Sigmoid colon (tissue), 7 donors: ENCODE measurements around the gene KCNIP4. TPM values are rescaled to one million over a fixed set of nuclear protein-coding genes. Genes with fewer than 3 reads are reported as not detected.

ENCODE experiments used
- DNase-seq: peaks from one replicate; pipeline ENCODE4 v3.0.0-alpha.2; 2019
- H3K27ac ChIP-seq, 4 donors: fragments of 200-600 bp; sonication (generic); one replicate each; pipeline ENCODE4 v1.5.1; 2016 to 2019; ENCODE audit warnings: mild to moderate bottlenecking in 1 of 4
- H3K27me3 ChIP-seq, 3 donors: fragments of 200-600 bp; sonication (generic); one replicate each; pipeline ENCODE4 v1.5.1; 2019; ENCODE audit warnings: mild to moderate bottlenecking in 1 of 3
- H3K36me3 ChIP-seq, 4 donors: fragments of 200-600 bp; sonication (generic); one replicate each; pipeline ENCODE4 v1.5.1; 2016 to 2019
- H3K4me1 ChIP-seq, 4 donors: fragments of 200-600 bp; sonication (generic); one replicate each; pipeline ENCODE4 v1.5.1; 2017 to 2019
- H3K4me3 ChIP-seq, 4 donors: fragments of 200-600 bp; sonication (generic); one replicate each; pipeline ENCODE4 v1.5.1; 2017 to 2019; ENCODE audit warnings: mild to moderate bottlenecking in 2 of 4, moderate library complexity in 1 of 4
- H3K9me3 ChIP-seq, 4 donors: fragments of 200-600 bp in 3 of 4; sonication (generic) in 3 of 4; one replicate each; pipeline versions ENCODE4 v1.5.1 to v1.6.1; 2013 to 2019
- EP300 ChIP-seq, 4 donors: sonication (generic); formaldehyde crosslinking; IDR thresholded peaks; one replicate each; pipeline ENCODE4 v1.6.1; 2017; ENCODE audit warnings: antibody characterized with exemption in 4 of 4
- POLR2A ChIP-seq, 2 donors: fragments of 450-650 bp; IDR thresholded peaks; one replicate each; pipeline ENCODE4 v1.6.1; 2016; ENCODE audit warnings: antibody characterized with exemption in 2 of 2, mild to moderate bottlenecking in 2 of 2, moderate library complexity in 2 of 2
- POLR2AphosphoS5 ChIP-seq, 4 donors: sonication (generic); formaldehyde crosslinking; IDR thresholded peaks; one replicate each; pipeline ENCODE4 v1.6.1; 2017; ENCODE audit warnings: antibody characterized with exemption in 4 of 4
- WGBS, 2 donors: extraction: QIAGEN DNeasy Blood & Tissue Kit; methylation state at CpG; one replicate each; pipeline ENCODE4 v1.1.7; 2013; 5-methylcytosine and 5-hydroxymethylcytosine counted together
- intact Hi-C: fragments of 100-400 bp; cut with DNase I; formaldehyde crosslinking; loops from one replicate; pipeline ENCODE4 v1.15.1; 2023
- polyA plus RNA-seq, 3 donors: library from polyadenylated mRNA; stranded (reverse); fragments of 200-250 nt; gene quantifications; one replicate each; pipeline ENCODE4 v1.2.3, GENCODE V29; 2013
- total RNA-seq, 4 donors: library from RNA; depleted of rRNA; stranded (reverse); fragments of >200 nt; gene quantifications; one replicate each; pipeline ENCODE4 v1.1.0, GENCODE V29; 2016
- TF ChIP-seq, protein P1 (sequence below), 4 experiments: fragments of 450-650 bp in 3 of 4; fragments of 200-600 bp in 1 of 4; IDR thresholded peaks; one replicate each; pipeline ENCODE4 v1.5.1; 2016 to 2019; ENCODE audit warnings: antibody characterized with exemption in 4 of 4, mild to moderate bottlenecking in 3 of 4, moderate library complexity in 2 of 4
- donor health status: healthy with polysubstance abuse.
- donor health status: Bipolar disorder and iron deficiency.
- donor health status: healthy.

The KCNIP4 gene
- total and polyA plus RNA-seq, 7 donors = 0.60 to 28.5 (median 14.0) TPM; not detected in 1

DNA sequence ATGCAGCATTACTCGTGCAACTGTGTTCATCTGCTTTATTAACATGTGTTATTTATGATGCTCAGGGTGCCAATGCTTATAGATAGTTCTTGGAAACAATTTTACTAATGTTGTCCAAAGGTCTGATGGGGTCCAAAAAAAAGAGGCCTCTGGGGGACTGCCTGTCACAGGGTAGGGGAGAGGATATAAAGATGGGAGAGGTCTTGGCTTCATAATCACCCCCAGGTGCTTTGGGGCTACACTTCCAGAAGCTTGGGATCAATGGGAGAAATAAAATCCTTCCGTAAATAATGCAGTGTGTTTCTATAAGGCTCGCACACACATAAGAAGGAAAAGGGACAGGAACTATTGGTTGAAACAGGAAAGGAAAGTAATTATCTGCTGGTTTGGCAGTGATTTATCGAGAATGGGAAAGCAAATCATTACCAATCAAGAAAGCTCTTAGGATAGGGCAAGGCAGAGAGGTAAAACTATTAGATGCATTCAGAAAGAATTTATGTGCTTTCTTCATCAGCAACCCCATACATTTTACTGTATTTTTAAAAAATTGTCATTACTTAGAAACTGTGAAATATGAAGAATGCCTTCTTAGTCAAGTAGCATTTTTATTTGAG lies 677.0 kb downstream of the KCNIP4 start:
- Histone ChIP-seq H3K27me3 (no peaks in the 10 kb centered on the region), H3K9me3 (no peaks in the 10 kb centered on the region)

GRCh38 chr4:21248331-21248730 lies 700.2 kb downstream of the KCNIP4 start:
- no peaks in the 10 kb centered on the region for H3K4me1 ChIP-seq
- no peaks in the 10 kb centered on the region for H3K36me3 ChIP-seq
- TF ChIP-seq POLR2A (IDR thresholded peaks at IDR 0.05) (no peak), POLR2AphosphoS5 (IDR thresholded peaks at IDR 0.05) (no peak), EP300 (IDR thresholded peaks at IDR 0.05) (no peak)
- TF ChIP-seq, protein P1, sequence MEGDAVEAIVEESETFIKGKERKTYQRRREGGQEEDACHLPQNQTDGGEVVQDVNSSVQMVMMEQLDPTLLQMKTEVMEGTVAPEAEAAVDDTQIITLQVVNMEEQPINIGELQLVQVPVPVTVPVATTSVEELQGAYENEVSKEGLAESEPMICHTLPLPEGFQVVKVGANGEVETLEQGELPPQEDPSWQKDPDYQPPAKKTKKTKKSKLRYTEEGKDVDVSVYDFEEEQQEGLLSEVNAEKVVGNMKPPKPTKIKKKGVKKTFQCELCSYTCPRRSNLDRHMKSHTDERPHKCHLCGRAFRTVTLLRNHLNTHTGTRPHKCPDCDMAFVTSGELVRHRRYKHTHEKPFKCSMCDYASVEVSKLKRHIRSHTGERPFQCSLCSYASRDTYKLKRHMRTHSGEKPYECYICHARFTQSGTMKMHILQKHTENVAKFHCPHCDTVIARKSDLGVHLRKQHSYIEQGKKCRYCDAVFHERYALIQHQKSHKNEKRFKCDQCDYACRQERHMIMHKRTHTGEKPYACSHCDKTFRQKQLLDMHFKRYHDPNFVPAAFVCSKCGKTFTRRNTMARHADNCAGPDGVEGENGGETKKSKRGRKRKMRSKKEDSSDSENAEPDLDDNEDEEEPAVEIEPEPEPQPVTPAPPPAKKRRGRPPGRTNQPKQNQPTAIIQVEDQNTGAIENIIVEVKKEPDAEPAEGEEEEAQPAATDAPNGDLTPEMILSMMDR (IDR thresholded peaks at IDR 0.05) = no peak
- WGBS, 2 donors = 88 to 92% methylated on average over 4 of the region's 4 CpGs
- no peak overlapping the region for H3K27ac ChIP-seq
- H3K4me3 ChIP-seq = no peak overlapping the region
- intact Hi-C loops = no loop called here
- no peak for DNase-seq
- no peaks in the 10 kb centered on the region for H3K27me3 ChIP-seq
- no peaks in the 10 kb centered on the region for H3K9me3 ChIP-seq

More for the DNA sequence above, 677.0 kb downstream of the KCNIP4 start:
- Histone ChIP-seq H3K27ac (no peak overlapping the region), H3K4me1 (no peaks in the 10 kb centered on the region), H3K4me3 (no peak overlapping the region), H3K36me3 (no peaks in the 10 kb centered on the region)
- intact Hi-C loops = no loop called here
- 75 to 77% methylated on average over 4 of the region's 4 CpGs for WGBS, 2 donors
- no peak for DNase-seq
- TF ChIP-seq, protein P1 (IDR thresholded peaks at IDR 0.05) = no peak
- no peak for TF ChIP-seq EP300 (IDR thresholded peaks at IDR 0.05)
- TF ChIP-seq POLR2AphosphoS5 (IDR thresholded peaks at IDR 0.05) = no peak
- no peak for TF ChIP-seq POLR2A (IDR thresholded peaks at IDR 0.05)

DNA sequence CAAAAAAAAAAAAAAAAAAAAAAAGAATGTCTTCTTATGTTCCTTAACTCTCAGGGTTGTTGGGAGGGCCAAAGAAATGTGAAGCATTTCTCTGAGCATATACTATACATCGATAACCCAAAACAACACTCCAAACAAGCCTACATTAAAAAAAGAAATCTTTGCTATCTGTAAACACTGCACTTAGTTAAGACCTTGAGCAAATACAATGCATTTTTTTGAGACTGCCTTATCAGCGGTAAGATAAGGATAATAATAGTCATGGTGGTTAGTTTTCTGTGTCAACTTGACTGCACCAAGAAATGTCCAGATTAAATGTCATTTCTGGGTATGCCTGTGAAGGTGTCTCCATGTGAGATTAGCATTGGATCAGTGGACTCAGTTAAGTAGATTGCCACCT lies 706.4 kb downstream of the KCNIP4 start:
- no peak for DNase-seq
- Histone ChIP-seq H3K4me3 (no peak overlapping the region), H3K27ac (no peak overlapping the region), H3K27me3 (no peaks in the 10 kb centered on the region), H3K9me3 (no peaks in the 10 kb centered on the region), H3K4me1 (no peaks in the 10 kb centered on the region), H3K36me3 (no peaks in the 10 kb centered on the region)
- TF ChIP-seq POLR2AphosphoS5 (IDR thresholded peaks at IDR 0.05) (no peak), EP300 (IDR thresholded peaks at IDR 0.05) (no peak), POLR2A (IDR thresholded peaks at IDR 0.05) (no peak)
- TF ChIP-seq, protein P1 (IDR thresholded peaks at IDR 0.05) = no peak
- intact Hi-C loops = no loop called here
- WGBS, 2 donors = 64 to 87% methylated on average over 2 of the region's 2 CpGs

DNA sequence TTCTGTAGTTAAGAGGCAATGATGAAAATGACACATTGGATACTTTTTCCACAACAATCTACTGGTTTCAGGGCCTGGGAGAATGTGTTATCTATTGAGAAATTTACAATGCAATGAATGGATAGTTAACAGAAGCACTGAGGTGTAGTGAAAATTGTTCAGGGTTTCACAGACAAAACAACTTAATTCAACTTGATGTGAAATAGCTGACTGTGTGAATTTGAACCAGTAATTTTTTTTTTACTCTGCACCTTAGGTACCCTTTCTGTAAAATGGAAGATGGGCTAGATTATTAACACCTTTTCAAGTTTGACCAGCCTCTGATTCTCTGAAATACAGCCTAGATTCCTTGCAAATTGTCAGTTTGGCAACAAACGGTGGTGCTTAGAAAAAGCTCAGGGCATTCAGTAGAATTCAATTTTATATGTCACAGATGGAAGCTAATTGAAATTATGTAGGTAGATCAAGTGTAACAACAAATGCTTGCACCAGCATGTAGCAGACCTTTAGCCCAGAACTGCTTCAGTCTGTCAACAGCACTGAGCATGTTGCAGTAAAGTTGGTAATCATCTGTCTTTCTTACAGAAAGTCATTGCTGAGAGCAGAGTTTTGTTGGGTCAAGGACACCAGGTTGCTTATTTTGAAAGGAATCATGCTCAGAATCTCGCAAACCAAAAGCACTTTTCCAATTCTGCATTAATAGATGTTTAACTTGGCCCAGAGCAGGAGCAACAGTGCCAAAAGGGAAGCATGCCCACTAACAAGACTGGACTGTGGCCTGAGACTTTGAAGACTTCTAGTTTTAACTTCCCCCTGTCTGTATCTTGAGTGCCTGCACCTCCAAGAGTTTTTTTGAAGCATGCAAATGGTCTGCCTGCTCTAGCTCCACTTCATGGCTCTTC lies 721.7 kb downstream of the KCNIP4 start:
- Histone ChIP-seq H3K9me3 (no peaks in the 10 kb centered on the region), H3K4me3 (no peak overlapping the region), H3K4me1 (peaks cover 0 to 9% (median 0%) of the 10 kb centered on the region in 4 donors), H3K36me3 (no peaks in the 10 kb centered on the region), H3K27ac (no peak overlapping the region), H3K27me3 (no peaks in the 10 kb centered on the region)
- intact Hi-C loops = no loop called here
- WGBS, 2 donors = 39 to 65% methylated on average over 2 of the region's 2 CpGs
- no peak for TF ChIP-seq POLR2AphosphoS5 (IDR thresholded peaks at IDR 0.05)
- TF ChIP-seq POLR2A (IDR thresholded peaks at IDR 0.05) = no peak
- TF ChIP-seq, protein P1 (IDR thresholded peaks at IDR 0.05) = no peak
- no peak for TF ChIP-seq EP300 (IDR thresholded peaks at IDR 0.05)
- no peak for DNase-seq
